HUES6 (cell line): ENCODE data around the gene SPAG7.

Experiments used
- H3K27ac ChIP-seq: 2 replicates; pipeline ENCODE4 v1.7.0; 2013; ENCODE audit warnings: low read depth, mild to moderate bottlenecking, low read length, inconsistent platforms
- H3K27me3 ChIP-seq: 2 replicates; pipeline ENCODE4 v1.6.1; 2013; ENCODE audit warnings: low read length; ENCODE audit not compliant: control insufficient read depth, insufficient read depth
- H3K36me3 ChIP-seq: 2 replicates; pipeline ENCODE4 v1.6.1; 2013; ENCODE audit warnings: low read length; ENCODE audit not compliant: control insufficient read depth, insufficient read depth
- H3K4me1 ChIP-seq: 2 replicates; pipeline ENCODE4 v1.6.1; 2013; ENCODE audit warnings: low read length; ENCODE audit not compliant: control insufficient read depth, insufficient read depth
- H3K4me3 ChIP-seq: 2 replicates; pipeline ENCODE4 v1.5.1; 2013; ENCODE audit warnings: low read depth, low read length
- H3K9ac ChIP-seq: one replicate; pipeline ENCODE4 v1.6.1; 2013; ENCODE audit warnings: mild to moderate bottlenecking, low read length
- H3K9me3 ChIP-seq: 2 replicates; pipeline ENCODE4 v1.6.1; 2013; ENCODE audit warnings: low read depth, low read length; ENCODE audit not compliant: control insufficient read depth, insufficient read depth

SPAG7 gene, protein sequence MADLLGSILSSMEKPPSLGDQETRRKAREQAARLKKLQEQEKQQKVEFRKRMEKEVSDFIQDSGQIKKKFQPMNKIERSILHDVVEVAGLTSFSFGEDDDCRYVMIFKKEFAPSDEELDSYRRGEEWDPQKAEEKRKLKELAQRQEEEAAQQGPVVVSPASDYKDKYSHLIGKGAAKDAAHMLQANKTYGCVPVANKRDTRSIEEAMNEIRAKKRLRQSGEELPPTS

DNA sequence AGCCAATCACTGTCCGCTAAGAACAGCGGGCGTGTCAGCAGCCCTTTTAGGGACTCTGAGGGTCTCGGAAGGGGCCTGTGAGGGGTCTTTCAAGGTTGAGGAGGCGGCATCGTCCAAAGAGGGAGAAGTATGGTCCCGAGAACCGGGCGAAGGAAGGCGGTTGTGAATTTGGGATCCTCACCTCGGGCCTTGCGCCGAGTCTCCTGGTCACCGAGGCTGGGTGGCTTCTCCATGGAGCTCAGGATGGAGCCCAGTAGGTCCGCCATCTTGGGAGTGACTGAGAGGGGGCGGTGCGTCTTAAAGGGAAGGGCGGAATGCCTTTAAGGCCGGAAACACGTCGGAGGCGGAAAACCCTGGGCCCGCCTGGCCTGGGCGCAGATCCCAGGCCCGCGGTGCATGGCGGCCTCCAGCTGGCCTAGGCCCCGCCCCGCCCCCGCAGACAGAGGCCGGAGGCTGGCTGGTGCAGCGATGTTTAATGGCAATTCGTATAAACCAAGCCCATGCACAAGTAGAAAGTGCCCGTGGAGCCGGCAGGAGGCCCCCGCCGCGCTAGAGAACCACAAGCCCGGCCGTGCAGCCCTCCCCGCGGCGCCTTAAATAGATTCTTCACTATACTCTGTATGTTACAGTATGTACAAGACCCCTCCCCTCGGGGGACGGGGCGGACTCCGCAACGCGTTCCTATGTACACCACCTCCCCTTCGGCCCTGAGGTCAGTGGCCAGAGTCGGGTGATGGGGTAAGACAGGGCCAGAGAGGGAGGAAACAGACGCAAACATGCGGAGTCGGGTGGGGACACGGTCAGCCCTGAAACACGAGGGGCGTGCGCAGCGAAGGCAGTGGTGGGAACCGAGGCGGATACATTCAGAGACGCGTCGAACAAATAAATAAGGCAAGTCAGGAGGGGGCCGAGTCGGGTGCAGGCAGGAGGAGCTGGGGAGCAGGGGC lies at the start of gene SPAG7:
Gene SPAG7, minus strand, starts transcription at position 279 of the 947 bp plus-strand sequence. Its CDS starts 13 bp downstream, at position 266.
- Histone ChIP-seq H3K4me1 (peaks cover 31% of the 10 kb centered on the region), H3K9me3 (peaks cover 5% of the 10 kb centered on the region; the same call in 1 of the 2 replicates), H3K4me3 (peak within 1 kb of the TSS; percentile 89), H3K27me3 (no peaks in the 10 kb centered on the region), H3K36me3 (peaks cover 9% of the 10 kb centered on the region), H3K9ac (peak within 1 kb of the TSS; percentile 94), H3K27ac (peak within 1 kb of the TSS; percentile 92)

- H3K4me1 ChIP-seq, result no peaks in the 10 kb centered on the region
- no peaks in the 10 kb centered on the region for H3K9me3 ChIP-seq
- no peaks in the 10 kb centered on the region for H3K27me3 ChIP-seq
- H3K36me3 ChIP-seq, result peaks cover 75% of the 10 kb centered on the region
- H3K27ac ChIP-seq, result no peak overlapping the region
- no peak overlapping the region for H3K9ac ChIP-seq
- no peak overlapping the region for H3K4me3 ChIP-seq
Observed at GRCh38 chr17:5014357-5014756, 46.7 kb upstream of the SPAG7 start.

GRCh38 chr17:5011928-5012327 lies 44.3 kb upstream of the SPAG7 start:
- no peak overlapping the region for H3K9ac ChIP-seq
- H3K27ac ChIP-seq, result no peak overlapping the region
- no peaks in the 10 kb centered on the region for H3K9me3 ChIP-seq
- no peaks in the 10 kb centered on the region for H3K27me3 ChIP-seq
- no peaks in the 10 kb centered on the region for H3K4me1 ChIP-seq
- H3K36me3 ChIP-seq, result peaks cover 83% of the 10 kb centered on the region
- H3K4me3 ChIP-seq, result no peak overlapping the region

DNA sequence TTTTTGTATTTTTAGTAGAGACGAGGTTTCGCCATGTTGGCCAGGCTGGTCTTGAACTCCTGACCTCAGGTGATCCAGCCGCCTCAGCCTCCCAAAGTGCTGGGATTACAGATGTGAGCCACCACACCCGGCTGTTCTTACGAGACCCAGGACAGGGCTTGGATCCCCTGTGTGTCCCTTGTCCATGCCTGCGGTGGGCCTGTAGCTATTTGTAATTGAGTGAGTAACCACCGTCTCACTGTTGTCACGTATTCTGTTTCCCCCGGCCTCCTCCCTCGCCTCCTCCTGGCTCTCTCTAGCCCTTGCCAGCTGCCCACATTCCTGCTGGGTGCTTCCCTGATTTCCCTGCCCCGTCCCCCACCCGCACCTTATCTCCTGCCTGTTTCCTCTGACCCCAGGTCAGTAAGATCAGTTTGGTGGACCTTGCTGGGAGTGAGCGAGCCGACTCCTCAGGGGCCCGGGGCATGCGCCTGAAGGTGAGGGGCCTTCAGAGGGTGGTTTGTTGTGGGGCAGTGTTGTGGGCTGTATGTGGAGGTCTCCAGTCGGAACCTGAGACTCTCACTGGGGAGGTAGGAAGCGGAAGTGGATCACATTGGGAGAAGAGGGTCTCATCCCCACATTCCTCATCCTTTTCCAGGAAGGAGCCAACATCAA lies 35.7 kb upstream of the SPAG7 start:
- H3K4me3 ChIP-seq, result no peak overlapping the region
- H3K36me3 ChIP-seq, result peaks cover 72% of the 10 kb centered on the region
- H3K9me3 ChIP-seq, result no peaks in the 10 kb centered on the region
- peaks cover 14% of the 10 kb centered on the region for H3K4me1 ChIP-seq
- no peak overlapping the region for H3K9ac ChIP-seq
- no peaks in the 10 kb centered on the region for H3K27me3 ChIP-seq
- H3K27ac ChIP-seq, result no peak overlapping the region

DNA sequence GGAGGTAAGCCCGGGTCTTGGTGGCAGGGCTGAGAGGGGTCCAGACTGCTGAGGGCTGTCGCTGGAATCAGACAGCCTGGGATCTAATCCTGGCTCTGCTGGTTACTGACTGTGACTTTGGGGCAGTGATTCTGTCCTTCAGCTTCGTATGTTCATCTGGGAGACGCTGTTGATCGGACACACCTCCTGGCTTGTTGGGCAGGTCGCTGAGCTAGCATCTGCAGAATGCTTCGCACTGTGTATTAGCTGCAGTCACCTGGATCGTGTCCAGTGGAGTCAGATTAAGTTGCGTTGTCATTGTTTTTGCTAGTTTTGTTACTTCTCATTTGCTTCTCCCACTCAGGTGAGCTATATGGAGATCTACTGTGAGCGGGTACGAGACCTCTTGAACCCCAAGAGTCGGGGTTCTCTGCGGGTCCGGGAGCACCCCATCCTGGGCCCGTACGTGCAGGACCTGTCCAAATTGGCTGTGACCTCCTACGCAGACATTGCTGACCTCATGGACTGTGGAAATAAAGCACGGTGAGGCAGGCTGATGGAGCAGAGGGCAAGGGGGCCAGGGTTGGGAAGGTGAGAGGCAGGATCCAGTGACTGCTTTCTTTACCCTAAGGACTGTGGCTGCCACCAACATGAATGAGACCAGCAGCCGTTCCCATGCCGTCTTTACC lies 34.6 kb upstream of the SPAG7 start:
- Histone ChIP-seq H3K9me3 (no peaks in the 10 kb centered on the region), H3K36me3 (peaks cover 62% of the 10 kb centered on the region), H3K9ac (no peak overlapping the region), H3K27ac (no peak overlapping the region), H3K27me3 (no peaks in the 10 kb centered on the region), H3K4me3 (no peak overlapping the region), H3K4me1 (peaks cover 14% of the 10 kb centered on the region)

DNA sequence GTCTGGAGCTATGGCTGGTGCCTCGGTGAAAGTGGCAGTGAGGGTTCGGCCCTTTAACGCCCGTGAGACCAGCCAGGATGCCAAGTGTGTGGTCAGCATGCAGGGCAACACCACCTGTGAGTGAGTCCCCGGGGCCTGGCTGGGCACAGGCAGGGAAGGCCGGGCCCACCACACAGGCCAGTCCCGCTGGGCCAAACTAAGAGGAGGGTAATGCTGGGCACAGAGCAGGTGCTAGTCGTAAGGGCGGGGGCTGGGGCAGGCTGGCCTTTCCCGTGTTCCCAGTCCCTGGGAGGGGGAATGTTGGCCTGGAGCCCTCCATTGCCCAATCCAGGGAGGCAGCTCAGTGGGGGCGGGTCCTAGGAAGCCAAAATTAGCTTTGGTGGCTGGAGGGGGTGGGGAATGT lies 32.6 kb upstream of the SPAG7 start:
- Histone ChIP-seq H3K4me1 (peaks cover 17% of the 10 kb centered on the region), H3K36me3 (peaks cover 43% of the 10 kb centered on the region), H3K4me3 (no peak overlapping the region), H3K27me3 (peaks cover 7% of the 10 kb centered on the region; the same call in 1 of the 2 replicates), H3K9me3 (no peaks in the 10 kb centered on the region), H3K27ac (no peak overlapping the region), H3K9ac (no peak overlapping the region)

DNA sequence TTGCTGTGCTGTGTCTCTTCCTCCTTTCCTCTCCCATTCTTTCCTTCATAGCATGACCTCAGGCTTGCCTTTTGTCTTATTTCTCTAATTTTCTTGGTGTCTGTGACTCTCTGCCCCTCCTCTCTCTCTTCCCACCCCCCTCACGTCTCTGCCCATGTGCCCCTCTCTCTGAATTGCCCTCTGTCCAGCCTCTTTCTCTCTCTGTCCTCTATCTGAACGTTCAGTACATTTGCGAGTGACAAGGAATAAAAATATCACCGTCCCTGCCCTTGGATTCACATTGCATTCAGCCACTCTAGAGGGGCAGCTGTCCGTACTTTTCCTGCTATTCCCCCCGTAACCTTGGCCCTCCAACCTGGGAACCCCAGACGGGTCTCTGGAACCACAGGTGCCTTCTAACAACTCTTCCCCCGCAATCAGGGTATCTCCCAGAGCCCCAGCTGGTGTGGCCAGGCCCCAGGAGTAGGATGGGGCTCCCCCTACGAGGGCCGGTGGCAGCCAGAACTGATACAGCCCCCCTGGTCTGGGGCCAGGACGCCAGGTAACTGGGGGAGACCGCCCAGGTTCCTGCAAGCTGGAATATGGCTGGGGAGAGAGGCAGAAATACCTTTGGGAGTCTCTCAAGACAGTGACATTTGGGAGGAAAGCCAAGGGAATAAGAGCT lies 31.9 kb upstream of the SPAG7 start:
- Histone ChIP-seq H3K4me1 (peaks cover 17% of the 10 kb centered on the region), H3K27me3 (peaks cover 7% of the 10 kb centered on the region; the same call in 1 of the 2 replicates), H3K27ac (no peak overlapping the region), H3K4me3 (peak overlapping the region; percentile 100), H3K36me3 (peaks cover 37% of the 10 kb centered on the region), H3K9me3 (no peaks in the 10 kb centered on the region), H3K9ac (peak overlapping the region; percentile 81)

DNA sequence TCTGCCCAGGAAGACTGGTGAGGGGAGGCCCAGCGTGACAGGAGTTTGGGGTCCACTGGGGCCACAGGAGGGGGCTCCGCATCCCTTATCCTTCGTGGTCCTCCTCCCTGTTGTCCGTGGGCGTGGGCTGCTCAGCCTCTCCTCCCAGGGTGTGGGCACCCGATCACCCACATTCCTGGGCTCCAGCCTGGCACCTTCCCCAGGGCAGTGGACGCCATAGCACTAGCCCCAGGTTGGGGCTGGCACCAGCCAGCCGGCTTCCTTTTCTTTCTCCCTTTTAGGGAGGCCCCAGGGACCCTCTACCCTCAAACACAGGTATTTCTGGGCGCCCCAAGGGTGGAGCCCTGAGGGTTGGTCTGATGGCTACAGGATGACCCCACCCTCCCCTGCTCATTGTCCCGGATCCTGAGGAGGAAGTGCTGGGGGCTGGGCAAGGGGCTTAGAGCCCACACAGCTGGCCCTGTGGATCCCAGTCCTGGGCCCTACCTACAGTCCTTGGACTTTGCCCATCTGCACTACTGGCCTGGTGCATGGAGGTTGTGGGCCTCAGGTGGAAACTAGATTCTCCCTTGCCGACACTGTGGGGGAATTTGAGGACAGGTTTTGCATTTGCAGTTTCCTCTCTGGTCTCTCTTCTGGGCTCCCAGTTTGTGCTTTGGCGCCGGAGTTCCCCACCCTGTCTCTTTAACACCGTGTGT lies 31.3 kb upstream of the SPAG7 start:
- H3K4me1 ChIP-seq, result peaks cover 17% of the 10 kb centered on the region
- peak overlapping the region; percentile 81 for H3K9ac ChIP-seq
- peaks cover 30% of the 10 kb centered on the region for H3K36me3 ChIP-seq
- H3K27me3 ChIP-seq, result peaks cover 10% of the 10 kb centered on the region; the same call in 1 of the 2 replicates
- H3K27ac ChIP-seq, result peak overlapping the region; percentile 71; the same call in 1 of the 2 replicates
- H3K4me3 ChIP-seq, result peak overlapping the region; percentile 100
- no peaks in the 10 kb centered on the region for H3K9me3 ChIP-seq

- peaks cover 10% of the 10 kb centered on the region; the same call in 1 of the 2 replicates for H3K27me3 ChIP-seq
- peaks cover 23% of the 10 kb centered on the region for H3K36me3 ChIP-seq
- peak overlapping the region; percentile 81 for H3K9ac ChIP-seq
- no peaks in the 10 kb centered on the region for H3K9me3 ChIP-seq
- peak overlapping the region; percentile 71; the same call in 1 of the 2 replicates for H3K27ac ChIP-seq
- H3K4me1 ChIP-seq, result peaks cover 17% of the 10 kb centered on the region
- peak overlapping the region; percentile 100 for H3K4me3 ChIP-seq
Observed at GRCh38 chr17:4998027-4998731, 30.6 kb upstream of the SPAG7 start.
